Measurements from ENCODE around the gene GRM3.

Gene GRM3

GRCh38 chr7:86908948-86909347 is 265.2 kb downstream of the GRM3 start:
- no peak for DNase-seq

DNA sequence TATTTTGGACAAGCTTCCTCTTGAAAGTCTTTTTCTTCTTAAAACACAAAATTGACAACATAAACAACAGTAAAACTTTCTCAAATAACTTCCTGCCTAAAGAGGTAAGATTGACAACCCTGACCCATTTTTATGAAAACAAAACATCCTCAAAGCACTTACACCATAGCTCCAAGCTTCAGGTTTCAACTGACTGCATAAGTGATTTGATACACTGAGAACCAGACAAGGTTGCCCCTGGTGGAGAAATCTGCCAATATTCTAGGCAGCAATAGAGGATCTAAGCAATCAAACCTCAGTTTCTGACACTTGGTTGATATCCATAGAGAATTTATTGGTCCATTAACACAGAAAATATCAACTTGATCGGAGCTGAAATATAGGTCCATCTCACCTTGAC is 267.9 kb downstream of the GRM3 start:
- no peak for DNase-seq

GRCh38 chr7:86913709-86914108 is 270.0 kb downstream of the GRM3 start:
- no peak for DNase-seq
